ENCODE data around the gene ACOXL.
A peak's percentile ranks its signal among the peaks of the same experiment; 100 is the strongest.

Gene ACOXL

GRCh38 chr2:111094691-111095090, 362.3 kb downstream of the ACOXL start:
- DNase-seq: no peak

GRCh38 chr2:111095434-111095833, 363.1 kb downstream of the ACOXL start:
- DNase-seq: no peak

GRCh38 chr2:111099402-111099801, 367.0 kb downstream of the ACOXL start:
- DNase-seq: no peak

GRCh38 chr2:111100087-111100764, 367.9 kb downstream of the ACOXL start:
- DNase-seq: no peak

- DNase-seq: no peak
Observed at GRCh38 chr2:111100765-111101162, 368.4 kb downstream of the ACOXL start.

GRCh38 chr2:111101592-111101991, 369.2 kb downstream of the ACOXL start:
- DNase-seq: no peak

GRCh38 chr2:111102216-111102615, 369.8 kb downstream of the ACOXL start:
- no peak for DNase-seq

GRCh38 chr2:111105926-111106325, 373.6 kb downstream of the ACOXL start:
- DNase-seq: no peak

GRCh38 chr2:111106706-111107105, 374.3 kb downstream of the ACOXL start:
- no peak for DNase-seq

- DNase-seq: no peak
Observed at GRCh38 chr2:111108745-111109271, 376.4 kb downstream of the ACOXL start.

GRCh38 chr2:111111101-111111755, 378.9 kb downstream of the ACOXL start:
- no peak for DNase-seq

- no peak for DNase-seq
Observed at GRCh38 chr2:111113838-111114237, 381.5 kb downstream of the ACOXL start.

GRCh38 chr2:111116011-111116746, 383.8 kb downstream of the ACOXL start:
- no peak for DNase-seq

- peak; percentile 78 for DNase-seq
Observed at GRCh38 chr2:111116843-111117597, 384.6 kb downstream of the ACOXL start.

GRCh38 chr2:111117598-111118480, 385.5 kb downstream of the ACOXL start:
- DNase-seq: no peak

GRCh38 chr2:111118481-111118980, 386.2 kb downstream of the ACOXL start:
- DNase-seq: no peak

GRCh38 chr2:111118981-111119821, 386.8 kb downstream of the ACOXL start:
- DNase-seq: no peak

GRCh38 chr2:111119822-111120252, 387.5 kb downstream of the ACOXL start:
- no peak for DNase-seq

- peak; percentile 94 for DNase-seq
Observed at GRCh38 chr2:111120253-111121027, 388.1 kb downstream of the ACOXL start, which contains the start of gene BCL2L11. BCL2L11 (plus strand) TSS chr2:111120914; CDS start chr2:111123746, 2,832 bp downstream.
